H9 (cell line): ENCODE results near the gene DYNLRB1. TPM values are rescaled to one million over a fixed set of nuclear protein-coding genes. Genes with fewer than 3 reads are reported as not detected.

Source experiments
- DNase-seq: peaks from one replicate; pipeline ENCODE4 v3.0.0-alpha.2; 2017
- H2AFZ ChIP-seq: one replicate; pipeline ENCODE4 v1.6.1; 2013; ENCODE audit warnings: mild to moderate bottlenecking, low read length, control low read depth, moderate library complexity
- H2AK5ac ChIP-seq: 2 replicates; pipeline ENCODE4 v1.6.1; 2013; ENCODE audit warnings: low read length, control low read depth, mixed read lengths; ENCODE audit not compliant: insufficient read length
- H2BK120ac ChIP-seq: one replicate; pipeline ENCODE4 v1.6.1; 2013; ENCODE audit warnings: low read depth, mild to moderate bottlenecking, low read length, control low read depth, inconsistent platforms; ENCODE audit not compliant: poor library complexity, severe bottlenecking
- H2BK12ac ChIP-seq: 2 replicates; pipeline ENCODE4 v1.6.1; 2013; ENCODE audit warnings: low read length, control low read depth, mixed read lengths, low read depth; ENCODE audit not compliant: insufficient read length
- H2BK15ac ChIP-seq: 2 replicates; pipeline ENCODE4 v1.6.1; 2013; ENCODE audit warnings: low read depth, low read length, control low read depth
- H2BK20ac ChIP-seq: one replicate; pipeline ENCODE4 v1.6.1; 2013; ENCODE audit warnings: low read depth, mild to moderate bottlenecking, low read length, control low read depth, inconsistent platforms; ENCODE audit not compliant: poor library complexity, severe bottlenecking
- H2BK5ac ChIP-seq: 2 replicates; pipeline ENCODE4 v1.6.1; 2013; ENCODE audit warnings: low read length, control low read depth, mixed read lengths; ENCODE audit not compliant: insufficient read length
- H3K14ac ChIP-seq: 2 replicates; pipeline ENCODE4 v1.6.1; 2013; ENCODE audit warnings: low read length, control low read depth; ENCODE audit not compliant: insufficient read depth
- H3K18ac ChIP-seq: 2 replicates; pipeline ENCODE4 v1.6.1; 2013; ENCODE audit warnings: low read depth, mild to moderate bottlenecking, mixed read lengths, low read length, control low read depth; ENCODE audit not compliant: insufficient read length
- H3K23ac ChIP-seq: 2 replicates; pipeline ENCODE4 v1.6.1; 2013; ENCODE audit warnings: low read length, control low read depth, mixed read lengths, low read depth; ENCODE audit not compliant: insufficient read length
- H3K23me2 ChIP-seq: 2 replicates; pipeline ENCODE4 v1.6.1; 2013; ENCODE audit warnings: low read depth, mild to moderate bottlenecking, mixed read lengths, low read length, control low read depth; ENCODE audit not compliant: insufficient read length, poor library complexity, severe bottlenecking
- H3K27ac ChIP-seq: 2 replicates; pipeline ENCODE4 v1.5.1; 2013; ENCODE audit warnings: low read length, control low read depth, mixed read lengths, low read depth; ENCODE audit not compliant: insufficient read length
- H3K27me3 ChIP-seq: 2 replicates; pipeline ENCODE4 v1.6.1; 2013; ENCODE audit warnings: low read length, control low read depth, inconsistent platforms; ENCODE audit not compliant: insufficient read depth
- H3K4ac ChIP-seq: 2 replicates; pipeline ENCODE4 v1.6.1; 2013; ENCODE audit warnings: low read depth, mild to moderate bottlenecking, control low read depth, inconsistent platforms, low read length, moderate library complexity
- H3K4me1 ChIP-seq: 2 replicates; pipeline ENCODE4 v1.6.1; 2013; ENCODE audit warnings: low read length, control low read depth, inconsistent platforms; ENCODE audit not compliant: insufficient read depth
- H3K4me2 ChIP-seq: 2 replicates; pipeline ENCODE4 v1.6.1; 2013; ENCODE audit warnings: low read length, control low read depth, mixed read lengths; ENCODE audit not compliant: insufficient read length, insufficient read depth
- H3K56ac ChIP-seq: 2 replicates; pipeline ENCODE4 v1.6.1; 2013; ENCODE audit warnings: low read depth, mild to moderate bottlenecking, mixed read lengths, low read length, control low read depth; ENCODE audit not compliant: insufficient read length
- H3K79me1 ChIP-seq: 2 replicates; pipeline ENCODE4 v1.6.1; 2013; ENCODE audit warnings: low read depth, mild to moderate bottlenecking, moderate library complexity, low read length, control low read depth, inconsistent platforms; ENCODE audit not compliant: insufficient read depth, poor library complexity, severe bottlenecking
- H3K79me2 ChIP-seq: 2 replicates; pipeline ENCODE4 v1.6.1; 2013; ENCODE audit warnings: low read length, control low read depth, inconsistent platforms; ENCODE audit not compliant: insufficient read depth
- H3K9ac ChIP-seq: 2 replicates; pipeline ENCODE4 v1.6.1; 2013; ENCODE audit warnings: low read length, control low read depth, mixed read lengths; ENCODE audit not compliant: insufficient read length; ENCODE audit errors: extremely low read depth
- H3K9me3 ChIP-seq: one replicate; pipeline ENCODE4 v1.6.1; 2013; ENCODE audit warnings: low read depth, low read length, inconsistent platforms; ENCODE audit not compliant: control insufficient read depth
- H3T11ph ChIP-seq: one replicate; pipeline ENCODE4 v1.6.1; 2013; ENCODE audit warnings: mild to moderate bottlenecking, low read length, control low read depth, inconsistent platforms
- H4K20me1 ChIP-seq: one replicate; pipeline ENCODE4 v1.6.1; 2013; ENCODE audit not compliant: control insufficient read depth, insufficient read length, insufficient read depth
- H4K5ac ChIP-seq: 2 replicates; pipeline ENCODE4 v1.6.1; 2013; ENCODE audit warnings: low read depth, mild to moderate bottlenecking, mixed read lengths, low read length, control low read depth; ENCODE audit not compliant: insufficient read length
- H4K8ac ChIP-seq: replicated peaks from 2 replicates; pipeline ENCODE4 v1.6.1; 2013; ENCODE audit warnings: low read length, control low read depth, mixed read lengths, low read depth; ENCODE audit not compliant: insufficient read length
- H4K91ac ChIP-seq: 2 replicates; pipeline ENCODE4 v1.6.1; 2013; ENCODE audit warnings: low read depth, mild to moderate bottlenecking, moderate library complexity, mixed read lengths, low read length, control low read depth; ENCODE audit not compliant: insufficient read length
- H3K27ac Mint-ChIP-seq, 3 experiments: 2 replicates in 2 of 3; 3 replicates in 1 of 3; pipeline ENCODE4 v1.8.0; 2020 to 2021; ENCODE audit warnings: mixed read lengths in 3 of 3, mild to moderate bottlenecking in 1 of 3, moderate library complexity in 1 of 3
- H3K27me3 Mint-ChIP-seq: 2 replicates; pipeline ENCODE4 v1.8.0; 2021; ENCODE audit warnings: low read depth, mild to moderate bottlenecking, moderate library complexity, mixed read lengths
- H3K36me3 Mint-ChIP-seq, 3 experiments: 2 replicates in 2 of 3; 3 replicates in 1 of 3; pipeline ENCODE4 v1.8.0; 2020 to 2021; ENCODE audit warnings: low read depth in 3 of 3, mixed read lengths in 3 of 3; ENCODE audit not compliant: insufficient read depth in 1 of 3
- H3K4me1 Mint-ChIP-seq, 2 experiments: 2 replicates each; pipeline ENCODE4 v1.8.0; 2020; ENCODE audit warnings: mixed read lengths in 2 of 2
- H3K4me3 Mint-ChIP-seq, 2 experiments: 2 replicates in 1 of 2; 3 replicates in 1 of 2; pipeline ENCODE4 v1.8.0; 2020 to 2021; ENCODE audit warnings: mild to moderate bottlenecking in 2 of 2, mixed read lengths in 2 of 2, moderate library complexity in 1 of 2
- H3K9me3 Mint-ChIP-seq, 2 experiments: 2 replicates in 1 of 2; 3 replicates in 1 of 2; pipeline ENCODE4 v1.8.0; 2020; ENCODE audit warnings: mild to moderate bottlenecking in 2 of 2, mixed read lengths in 2 of 2, moderate library complexity in 1 of 2
- WGBS: extraction: QIAGEN DNeasy Blood & Tissue Kit; methylation state at CpG from one replicate; pipeline ENCODE4 v1.1.7; 2013; ENCODE audit warnings: missing lambda C conversion rate, low lambda C conversion rate, mixed read lengths; ENCODE audit not compliant: insufficient read length; ENCODE audit errors: extremely low coverage; 5-methylcytosine and 5-hydroxymethylcytosine counted together
- total RNA-seq: library from RNA; stranded (reverse); gene quantifications from 2 replicates; pipeline ENCODE4 v1.2.1, GENCODE V29; 2021
- TF ChIP-seq, protein P1 (sequence below): fragments of 200-600 bp; sonication (generic); conservative IDR thresholded peaks from 3 replicates; pipeline ENCODE4 v1.8.0; 2021; ENCODE audit warnings: antibody characterized with exemption, mild to moderate bottlenecking

The DYNLRB1 gene
- total RNA-seq, 1 experiment from 2014 or later, result 200 TPM

DNA sequence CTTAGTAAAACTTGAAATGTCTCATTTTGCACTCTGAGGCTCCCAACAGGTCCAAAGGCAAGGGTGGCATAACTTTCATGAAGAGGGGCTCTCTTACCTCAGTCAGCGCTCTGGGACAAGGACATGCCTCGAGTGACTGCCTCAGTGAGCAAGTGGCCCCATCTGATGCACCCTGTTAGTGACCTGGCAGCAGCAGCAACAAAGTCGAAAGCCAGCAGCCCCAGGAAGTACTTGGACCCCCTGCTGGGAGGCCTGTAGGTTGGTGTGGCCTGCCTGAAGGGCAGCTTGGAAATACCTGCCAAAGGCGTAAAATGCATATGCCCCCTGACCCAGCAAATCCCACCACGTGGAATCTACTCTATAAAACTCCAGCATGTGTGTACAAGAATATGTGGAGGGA lies 55.5 kb downstream of the DYNLRB1 start:
- no peak overlapping the region for H3K18ac ChIP-seq
- H3K27me3 ChIP-seq, result no peaks in the 10 kb centered on the region
- H2BK12ac ChIP-seq, result no peak overlapping the region
- H3K9me3 ChIP-seq, result no peaks in the 10 kb centered on the region
- no peak overlapping the region for H3K56ac ChIP-seq
- no peak overlapping the region for H3K9ac ChIP-seq
- no peaks in the 10 kb centered on the region for H3K23me2 ChIP-seq
- H2AK5ac ChIP-seq, result no peak overlapping the region
- no peak overlapping the region for H2AFZ ChIP-seq
- Mint-ChIP-seq H3K36me3 (peaks cover 7 to 22% (median 13%) of the 10 kb centered on the region in 3 experiments; a peak in 5 of 7 replicates), H3K27ac (peak overlapping the region in 1 of 3 experiments; percentile 71; a peak in 3 of 7 replicates), H3K4me3 (no peak overlapping the region), H3K27me3 (no peaks in the 10 kb centered on the region), H3K9me3 (no peaks in the 10 kb centered on the region), H3K4me1 (peaks cover 15 to 24% of the 10 kb centered on the region in 2 experiments)
- H4K91ac ChIP-seq, result no peak overlapping the region
- no CpG with 5 or more reads among the region's 5 CpGs for WGBS
- TF ChIP-seq, protein P1, sequence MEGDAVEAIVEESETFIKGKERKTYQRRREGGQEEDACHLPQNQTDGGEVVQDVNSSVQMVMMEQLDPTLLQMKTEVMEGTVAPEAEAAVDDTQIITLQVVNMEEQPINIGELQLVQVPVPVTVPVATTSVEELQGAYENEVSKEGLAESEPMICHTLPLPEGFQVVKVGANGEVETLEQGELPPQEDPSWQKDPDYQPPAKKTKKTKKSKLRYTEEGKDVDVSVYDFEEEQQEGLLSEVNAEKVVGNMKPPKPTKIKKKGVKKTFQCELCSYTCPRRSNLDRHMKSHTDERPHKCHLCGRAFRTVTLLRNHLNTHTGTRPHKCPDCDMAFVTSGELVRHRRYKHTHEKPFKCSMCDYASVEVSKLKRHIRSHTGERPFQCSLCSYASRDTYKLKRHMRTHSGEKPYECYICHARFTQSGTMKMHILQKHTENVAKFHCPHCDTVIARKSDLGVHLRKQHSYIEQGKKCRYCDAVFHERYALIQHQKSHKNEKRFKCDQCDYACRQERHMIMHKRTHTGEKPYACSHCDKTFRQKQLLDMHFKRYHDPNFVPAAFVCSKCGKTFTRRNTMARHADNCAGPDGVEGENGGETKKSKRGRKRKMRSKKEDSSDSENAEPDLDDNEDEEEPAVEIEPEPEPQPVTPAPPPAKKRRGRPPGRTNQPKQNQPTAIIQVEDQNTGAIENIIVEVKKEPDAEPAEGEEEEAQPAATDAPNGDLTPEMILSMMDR, result no peak
- no peaks in the 10 kb centered on the region for H3K4me1 ChIP-seq
- H4K5ac ChIP-seq, result no peak overlapping the region
- no peaks in the 10 kb centered on the region for H3K79me1 ChIP-seq
- H2BK5ac ChIP-seq, result no peak overlapping the region
- H4K20me1 ChIP-seq, result no peaks in the 10 kb centered on the region
- no peak overlapping the region for H3K27ac ChIP-seq
- no peak overlapping the region for H2BK120ac ChIP-seq
- H3K23ac ChIP-seq, result no peak overlapping the region
- no peak overlapping the region; the same call in 1 of the 2 replicates for H3K14ac ChIP-seq
- H3K79me2 ChIP-seq, result no peaks in the 10 kb centered on the region
- no peak overlapping the region for H3K4ac ChIP-seq
- no peak overlapping the region for H2BK20ac ChIP-seq
- no peak overlapping the region for H4K8ac ChIP-seq
- H3T11ph ChIP-seq, result no peak overlapping the region
- H3K4me2 ChIP-seq, result no peak overlapping the region
- no peak for DNase-seq
- no peak overlapping the region for H2BK15ac ChIP-seq
